T1000 (cell line): ENCODE measurements around the gene ZGPAT.
"Not testable (repeated sequence)": the region's sequence is repeated elsewhere in the genome, so short reads cannot be mapped to it uniquely, and the experiment has no call there.

Source experiments
- DNase-seq: peaks from one replicate; lab custom pipeline; 2025; ENCODE audit warnings: mixed read lengths; lab: John Stamatoyannopoulos, UW

ZGPAT gene

GRCh38 chr20:63707558-63708300 lies at the start of gene ZGPAT, which contains the start of gene ARFRP1:
Gene ZGPAT, plus strand, starts transcription at chr20:63708039. Its CDS starts 542 bp downstream, at chr20:63708581.
Gene ARFRP1, minus strand, starts transcription at chr20:63707976. Its CDS starts 885 bp downstream, at chr20:63707091.
- DNase-seq, result peak; percentile 50

- no peak for DNase-seq
These were observed 49.1 kb upstream of the ZGPAT start for GRCh38 chr20:63658749-63659187.

DNA sequence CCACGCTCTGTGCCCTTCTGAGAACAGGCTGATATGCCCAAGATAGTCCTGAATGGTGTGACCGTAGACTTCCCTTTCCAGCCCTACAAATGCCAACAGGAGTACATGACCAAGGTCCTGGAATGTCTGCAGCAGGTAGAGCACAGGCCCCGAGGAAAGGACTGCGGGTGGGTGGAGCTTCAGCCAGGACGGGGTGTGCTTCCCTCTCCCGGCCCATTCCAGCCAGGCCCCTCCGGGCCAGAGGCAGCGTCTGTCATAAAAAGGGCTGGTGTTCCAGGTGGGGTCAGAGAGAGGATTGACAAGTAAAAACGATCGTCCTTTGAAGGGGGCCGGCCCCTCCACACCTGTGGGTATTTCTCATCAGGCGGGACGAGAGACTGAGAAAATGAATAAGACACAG lies 48.5 kb upstream of the ZGPAT start:
- no peak for DNase-seq

- not testable (repeated sequence) for DNase-seq
These were observed 47.7 kb upstream of the ZGPAT start for GRCh38 chr20:63660174-63660573.

GRCh38 chr20:63660622-63661021 lies 47.2 kb upstream of the ZGPAT start:
- DNase-seq, result no peak

DNA sequence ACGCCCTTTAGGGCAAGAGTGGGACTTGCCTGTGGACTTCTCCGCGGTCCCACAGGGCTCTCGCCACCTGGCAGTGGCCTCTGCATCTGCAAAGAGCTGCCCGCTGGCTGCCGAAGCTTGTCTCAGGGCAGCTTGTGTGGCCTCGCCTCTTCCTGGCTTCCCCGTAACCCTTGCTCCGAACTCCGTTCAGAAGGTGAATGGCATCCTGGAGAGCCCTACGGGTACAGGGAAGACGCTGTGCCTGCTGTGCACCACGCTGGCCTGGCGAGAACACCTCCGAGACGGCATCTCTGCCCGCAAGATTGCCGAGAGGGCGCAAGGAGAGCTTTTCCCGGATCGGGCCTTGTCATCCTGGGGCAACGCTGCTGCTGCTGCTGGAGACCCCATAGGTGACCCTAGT lies 46.7 kb upstream of the ZGPAT start:
- DNase-seq, result no peak

DNA sequence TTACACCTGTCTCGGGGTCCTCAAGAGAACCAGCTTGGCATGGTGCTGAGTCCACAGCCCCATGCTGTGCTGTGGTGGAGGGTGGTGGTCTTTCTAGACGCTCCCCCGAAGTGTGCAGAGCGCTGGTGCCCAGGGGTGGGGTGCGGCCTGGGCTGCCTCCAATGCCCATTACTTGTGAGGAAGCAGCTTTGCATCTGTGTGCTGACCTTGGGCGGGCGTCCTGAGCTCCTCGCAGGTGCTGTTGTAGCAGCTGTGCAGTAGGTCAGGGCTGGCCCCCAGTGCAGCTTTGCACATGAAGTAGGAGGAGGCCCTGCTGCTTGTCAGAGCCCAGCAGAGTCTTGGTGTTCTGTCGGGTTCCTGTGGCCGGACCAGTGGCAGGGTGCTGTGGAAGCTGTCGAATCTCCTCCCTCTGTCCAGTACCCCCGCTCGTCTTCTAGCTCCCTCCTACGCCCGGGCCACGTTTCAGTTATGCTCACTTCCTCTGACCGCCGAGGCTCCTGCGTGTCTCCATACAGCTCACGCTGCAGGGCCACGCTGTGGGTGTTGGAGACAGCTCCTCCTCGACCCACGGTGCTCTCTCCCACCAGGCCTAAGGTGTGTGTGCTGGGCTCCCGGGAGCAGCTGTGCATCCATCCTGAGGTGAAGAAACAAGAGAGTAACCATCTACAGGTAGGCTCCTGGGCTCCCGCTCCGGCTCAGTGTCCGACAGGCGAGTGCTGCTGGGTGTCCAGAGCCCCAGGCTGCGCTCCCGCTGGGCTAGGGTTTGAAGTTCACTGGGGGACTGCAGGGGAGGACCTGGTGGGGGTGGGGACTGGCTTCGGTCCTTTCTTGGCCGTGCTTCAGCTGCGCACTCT lies 45.7 kb upstream of the ZGPAT start:
- no peak for DNase-seq

GRCh38 chr20:63662813-63663189 lies 45.0 kb upstream of the ZGPAT start:
- no peak for DNase-seq

DNA sequence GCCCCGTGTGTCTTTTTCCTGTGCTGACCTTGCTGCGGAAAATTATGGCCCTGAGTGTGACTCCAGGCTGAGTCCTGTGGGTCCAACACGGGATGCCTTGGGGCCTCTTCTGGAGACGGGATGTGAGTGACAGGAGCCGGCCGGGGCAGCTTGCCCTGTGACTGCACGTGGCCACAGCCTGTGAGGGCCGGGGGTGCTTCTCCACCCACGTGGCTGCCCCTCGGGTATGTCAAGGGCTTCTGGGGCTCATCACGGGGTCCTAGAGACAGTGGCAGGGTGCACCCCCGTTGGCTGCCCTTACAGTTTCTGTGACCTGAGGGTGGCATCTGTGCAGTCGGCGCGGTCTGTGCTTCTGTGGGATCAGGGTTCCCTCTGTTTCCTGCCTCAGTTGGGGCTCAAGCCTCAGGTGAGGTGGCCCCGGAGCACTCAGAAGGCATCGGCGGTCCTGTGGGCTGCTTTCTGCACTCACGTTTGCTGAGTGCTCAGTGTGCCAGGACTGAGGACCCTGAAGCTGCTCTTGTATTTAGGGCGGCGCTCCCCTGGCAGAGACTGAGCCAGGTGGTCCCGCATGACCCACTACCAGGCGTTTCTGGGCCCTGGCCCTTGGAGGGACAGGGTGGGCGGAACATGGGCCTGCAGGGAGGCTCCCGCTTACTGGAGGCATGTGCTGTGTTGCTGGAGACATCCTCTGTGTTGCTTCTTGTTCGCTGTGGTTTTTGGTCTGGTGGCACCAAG lies 44.3 kb upstream of the ZGPAT start:
- DNase-seq, result no peak

DNA sequence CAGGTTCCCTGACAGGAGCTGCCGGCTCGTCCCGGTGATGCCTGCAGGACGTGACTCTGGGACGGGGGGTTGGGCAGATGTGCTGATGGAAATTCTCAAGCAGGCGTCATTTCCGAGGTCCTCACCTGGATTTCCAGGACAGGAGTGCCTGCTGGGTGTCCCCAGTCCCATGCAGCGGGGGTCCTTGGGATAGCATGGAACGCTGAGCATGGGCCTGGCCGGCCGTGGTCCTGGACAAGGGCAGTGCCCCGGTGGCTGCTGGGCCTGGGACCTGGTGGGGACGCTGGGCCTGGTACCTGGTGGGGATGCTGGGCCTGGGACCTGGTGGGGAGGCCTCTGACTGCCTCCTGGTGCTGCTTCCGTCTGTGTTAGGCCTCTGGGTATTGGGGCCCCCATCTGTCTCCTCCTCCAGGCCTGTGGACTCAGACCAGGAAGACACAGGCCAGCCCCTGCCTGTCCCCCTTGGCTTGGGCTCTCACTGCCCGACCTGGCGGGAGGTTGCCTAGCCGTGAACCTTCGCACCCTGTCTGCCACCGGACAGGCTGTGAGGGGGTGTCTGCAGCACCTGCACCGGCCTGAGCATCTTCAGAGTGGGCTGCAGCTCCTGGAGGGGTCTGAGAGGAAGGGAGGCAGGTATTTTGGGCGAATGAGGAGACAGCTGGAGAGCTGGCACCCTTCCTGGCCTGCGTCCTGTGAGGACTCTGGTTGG lies 43.5 kb upstream of the ZGPAT start:
- DNase-seq, result no peak

GRCh38 chr20:63664861-63665594 lies 42.8 kb upstream of the ZGPAT start:
- no peak for DNase-seq

DNA sequence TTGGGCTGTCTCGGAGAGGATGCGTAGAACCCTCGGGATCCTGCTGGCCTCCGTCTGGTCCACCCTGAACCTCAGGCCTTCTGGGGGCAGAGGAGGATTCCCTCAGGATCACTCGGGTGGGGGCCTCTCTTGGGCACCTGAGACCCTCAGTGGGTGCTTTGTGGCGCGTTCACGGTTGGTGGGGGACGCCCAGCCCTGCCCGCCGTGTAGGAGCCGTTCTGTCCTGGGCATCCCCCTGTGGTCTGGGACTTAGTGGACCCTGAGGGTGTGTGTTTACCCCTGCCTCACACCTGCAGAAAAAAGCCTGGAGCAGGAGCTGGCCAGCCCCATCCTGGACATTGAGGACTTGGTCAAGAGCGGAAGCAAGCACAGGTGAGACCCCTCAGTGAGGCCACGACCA lies 42.1 kb upstream of the ZGPAT start:
- no peak for DNase-seq

DNA sequence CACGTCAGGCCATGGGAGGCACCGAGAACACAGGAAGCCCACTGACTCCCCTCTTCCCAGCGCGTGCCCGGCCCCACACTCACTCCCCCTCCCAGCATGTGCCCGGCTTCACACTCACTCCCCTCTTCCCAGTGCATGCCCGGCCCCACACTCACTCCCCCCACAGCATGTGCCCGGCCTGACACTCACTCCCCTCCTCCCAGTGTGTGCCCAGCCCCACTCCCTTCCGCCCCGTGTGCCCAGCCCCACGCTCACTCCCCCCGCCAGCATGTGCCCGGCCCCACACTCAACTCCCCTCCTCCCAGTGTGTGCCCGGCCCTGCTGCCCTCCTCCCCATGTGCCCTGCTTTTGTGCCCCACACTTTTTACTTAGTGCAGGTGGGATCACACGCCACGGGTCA lies 40.0 kb upstream of the ZGPAT start:
- DNase-seq, result no peak

- no peak for DNase-seq
These were observed 39.5 kb upstream of the ZGPAT start for GRCh38 chr20:63668351-63668750.

GRCh38 chr20:63671695-63672094 lies 36.1 kb upstream of the ZGPAT start:
- not testable (repeated sequence) for DNase-seq

DNA sequence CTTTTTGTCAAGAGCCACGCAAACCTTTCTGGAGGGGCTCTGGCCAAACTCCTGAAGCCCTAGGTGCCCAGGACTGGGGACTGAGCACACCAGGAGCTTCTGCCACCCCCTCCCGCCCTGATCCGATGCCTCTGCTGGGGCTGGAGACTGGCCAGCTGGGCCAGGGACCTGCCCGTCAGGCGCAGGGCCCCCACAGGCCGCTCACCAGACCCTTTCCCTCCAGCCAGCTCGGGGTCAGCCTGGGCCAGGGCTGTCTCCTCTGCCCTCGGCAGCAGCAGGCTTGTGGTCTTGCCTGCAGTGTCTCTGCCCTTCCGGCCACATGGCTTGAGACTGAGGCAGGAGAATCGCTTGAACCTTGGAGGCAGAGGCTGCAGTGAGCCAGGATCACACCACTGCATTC lies 35.2 kb upstream of the ZGPAT start:
- DNase-seq, result no peak

DNA sequence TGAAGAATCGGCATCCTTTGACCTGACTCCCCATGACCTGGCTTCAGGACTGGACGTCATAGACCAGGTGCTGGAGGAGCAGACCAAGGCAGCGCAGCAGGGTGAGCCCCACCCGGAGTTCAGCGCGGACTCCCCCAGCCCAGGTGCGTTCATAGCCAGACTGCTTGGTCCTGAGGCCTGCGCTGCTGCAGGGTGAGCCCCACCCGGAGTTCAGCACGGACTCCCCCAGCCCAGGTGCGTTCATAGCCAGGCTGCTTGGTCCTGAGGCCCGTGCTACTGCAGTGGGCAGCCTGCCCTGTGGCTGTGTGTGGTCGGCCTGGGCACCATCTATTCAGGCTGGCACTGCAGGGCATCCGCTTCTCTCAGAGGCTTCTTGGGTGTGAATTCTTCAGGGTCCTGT lies 33.9 kb upstream of the ZGPAT start:
- DNase-seq, result no peak

- DNase-seq, result no peak
These were observed 32.0 kb upstream of the ZGPAT start for GRCh38 chr20:63675681-63676368.

DNA sequence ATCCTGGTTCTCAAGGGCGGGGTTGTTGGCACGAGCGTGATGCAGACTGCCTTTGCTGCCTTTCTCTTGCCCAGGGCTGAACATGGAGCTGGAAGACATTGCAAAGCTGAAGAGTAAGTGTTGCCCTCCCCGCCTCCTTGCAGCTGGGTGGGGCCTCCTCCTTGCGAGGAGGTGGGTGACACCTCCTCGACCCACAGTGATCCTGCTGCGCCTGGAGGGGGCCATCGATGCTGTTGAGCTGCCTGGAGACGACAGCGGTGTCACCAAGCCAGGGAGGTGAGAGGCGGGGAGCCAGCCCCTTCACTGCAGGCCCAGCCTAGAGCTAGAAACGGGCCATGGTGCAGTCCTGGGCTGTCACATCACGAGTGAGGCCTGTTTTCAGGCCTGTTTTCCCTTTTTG lies 29.8 kb upstream of the ZGPAT start:
- DNase-seq, result no peak

DNA sequence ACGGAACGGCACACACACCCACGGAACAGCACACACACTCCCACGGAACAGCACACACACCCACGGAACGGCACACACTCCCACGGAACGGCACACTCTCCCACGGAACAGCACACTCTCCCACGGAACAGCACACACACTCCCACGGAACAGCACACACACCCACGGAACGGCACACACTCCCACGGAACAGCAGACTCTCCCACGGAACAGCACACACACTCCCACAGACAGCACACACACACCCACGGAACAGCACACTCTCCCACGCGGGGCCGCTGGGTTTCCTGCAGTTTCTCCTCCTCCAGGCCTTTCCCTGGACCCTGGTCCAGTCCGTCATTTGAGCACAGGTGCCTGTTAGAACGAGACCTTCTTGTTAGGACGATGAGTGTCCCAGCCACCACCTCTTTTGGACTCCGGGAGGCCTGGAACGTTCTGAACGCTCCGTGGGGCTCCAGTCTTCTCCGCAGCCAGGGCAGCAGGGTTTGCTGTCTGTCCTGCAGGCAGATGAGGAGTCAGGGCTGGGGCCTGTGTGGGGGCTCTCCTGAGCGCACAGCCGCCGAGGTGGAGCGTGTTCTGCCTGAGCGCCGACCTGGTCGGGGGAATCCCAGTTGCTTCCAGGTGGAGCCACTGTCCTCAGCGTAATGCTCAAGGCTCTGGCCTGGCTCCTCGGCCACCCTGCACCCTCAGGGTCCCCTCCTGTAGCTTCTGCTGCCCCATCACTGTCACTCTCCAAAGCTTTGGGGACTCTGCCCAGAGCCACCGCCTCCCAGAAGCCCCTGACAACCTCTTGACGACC lies 29.0 kb upstream of the ZGPAT start:
- DNase-seq, result no peak
